BJ (cell line): ENCODE results near the gene RAD51B. TPM values are rescaled to one million over a fixed set of nuclear protein-coding genes. Genes with fewer than 3 reads are reported as not detected.

Experiments
- CTCF ChIA-PET: fragments of 350-600 bp; formaldehyde crosslinking; extraction: SDS; loops from one replicate; lab custom pipeline; 2021; ENCODE audit warnings: antibody characterized with exemption, inconsistent platforms; lab: Yijun Ruan, JAX
- POLR2A ChIA-PET: fragments of 300-600 bp; sonication (Branson Sonifier 250); formaldehyde crosslinking; extraction: SDS; loops from one replicate; lab custom pipeline; 2021; ENCODE audit warnings: antibody characterized with exemption; lab: Charles Lee
- DNase-seq: peaks from one replicate; pipeline ENCODE4 v3.0.0-alpha.2; 2011; ENCODE audit warnings: low read depth
- H3K27me3 ChIP-seq: 2 replicates; pipeline ENCODE4 v1.6.0; 2011; ENCODE audit warnings: low read length; ENCODE audit not compliant: control insufficient read depth, insufficient read depth
- H3K36me3 ChIP-seq: 2 replicates; pipeline ENCODE4 v1.5.1; 2011; ENCODE audit warnings: low read length; ENCODE audit not compliant: control insufficient read depth, insufficient read depth
- H3K4me3 ChIP-seq: 2 replicates; pipeline ENCODE4 v1.5.1; 2011; ENCODE audit warnings: low read depth, mild to moderate bottlenecking, control low read depth, low read length
- CTCF ChIP-seq: IDR thresholded peaks from 2 replicates; pipeline ENCODE4 v1.5.1; 2011; ENCODE audit warnings: low read depth, mild to moderate bottlenecking, control low read depth, inconsistent platforms, low read length, moderate library complexity; ENCODE audit not compliant: insufficient read depth
- polyA plus RNA-seq: library from polyadenylated mRNA; depleted of rRNA; stranded (reverse); fragments of >200 nt; gene quantifications from 2 replicates; pipeline ENCODE4 v1.2.3, GENCODE V29; 2011

RAD51B gene
- polyA plus RNA-seq, 1 experiment: 5.6 TPM

GRCh38 chr14:68693926-68694325, 874.3 kb downstream of the RAD51B start:
- CTCF ChIA-PET: interaction anchor here (0.7 to 2.7 kb wide), 6 partner anchors 9 to 145 kb away, joined by 3 to 10 read pairs (median 3); no protein-coding TSS in a partner anchor
- Histone ChIP-seq H3K36me3 (no peaks in the 10 kb centered on the region), H3K27me3 (no peaks in the 10 kb centered on the region), H3K4me3 (no peak overlapping the region)
- no peak for TF ChIP-seq CTCF
- DNase-seq: no peak
- POLR2A ChIA-PET: interaction anchor here (0.9 kb wide), 1 partner anchor 92 kb away, joined by 4 read pairs; no protein-coding TSS in a partner anchor

GRCh38 chr14:68694516-68695235, 875.1 kb downstream of the RAD51B start:
- Histone ChIP-seq H3K4me3 (no peak overlapping the region), H3K36me3 (no peaks in the 10 kb centered on the region), H3K27me3 (no peaks in the 10 kb centered on the region)
- CTCF ChIA-PET: interaction anchor here (0.7 to 2.7 kb wide), 4 partner anchors 10 to 122 kb away, joined by 3 to 10 read pairs (median 4); no protein-coding TSS in a partner anchor
- no peak for DNase-seq
- no peak for TF ChIP-seq CTCF
- POLR2A ChIA-PET: interaction anchor here (0.5 to 1.0 kb wide), 2 partner anchors 93 to 99 kb away, joined by 3 to 19 read pairs; partner anchors contain the start of gene ZFP36L1

- H3K4me3 ChIP-seq: no peak overlapping the region
- TF ChIP-seq CTCF: no peak
- ChIA-PET CTCF (interaction anchor here (0.8 to 2.7 kb wide), 2 partner anchors 94 to 121 kb away, joined by 4 to 10 read pairs; no protein-coding TSS in a partner anchor), POLR2A (interaction anchor here (0.5 to 1.0 kb wide), 2 partner anchors 92 to 98 kb away, joined by 3 to 19 read pairs; partner anchors contain the start of gene ZFP36L1)
- H3K27me3 ChIP-seq: no peaks in the 10 kb centered on the region
- H3K36me3 ChIP-seq: no peaks in the 10 kb centered on the region
- DNase-seq: peak; percentile 99
Measured at GRCh38 chr14:68695326-68695768, 875.8 kb downstream of the RAD51B start.

- DNase-seq: no peak
- Histone ChIP-seq H3K4me3 (no peak overlapping the region), H3K27me3 (no peaks in the 10 kb centered on the region), H3K36me3 (no peaks in the 10 kb centered on the region)
- TF ChIP-seq CTCF: no peak
- POLR2A ChIA-PET: interaction anchor here (1.0 kb wide), 1 partner anchor 97 kb away, joined by 19 read pairs; the partner anchor contains the start of gene ZFP36L1
- CTCF ChIA-PET: no interaction called here
Measured at GRCh38 chr14:68695856-68696255, 876.3 kb downstream of the RAD51B start.

- ChIA-PET CTCF (no interaction called here), POLR2A (no interaction called here)
- Histone ChIP-seq H3K4me3 (no peak overlapping the region), H3K36me3 (no peaks in the 10 kb centered on the region), H3K27me3 (no peaks in the 10 kb centered on the region)
- no peak for TF ChIP-seq CTCF
- no peak for DNase-seq
Measured at GRCh38 chr14:68696266-68696665, 876.7 kb downstream of the RAD51B start.
